ENCODE data around the gene KCNK10. TPM values are rescaled to one million over a fixed set of nuclear protein-coding genes. Genes with fewer than 3 reads are reported as not detected.

The KCNK10 gene
- total RNA-seq, 1 donor from 2014 or later: 0.24 TPM

DNA sequence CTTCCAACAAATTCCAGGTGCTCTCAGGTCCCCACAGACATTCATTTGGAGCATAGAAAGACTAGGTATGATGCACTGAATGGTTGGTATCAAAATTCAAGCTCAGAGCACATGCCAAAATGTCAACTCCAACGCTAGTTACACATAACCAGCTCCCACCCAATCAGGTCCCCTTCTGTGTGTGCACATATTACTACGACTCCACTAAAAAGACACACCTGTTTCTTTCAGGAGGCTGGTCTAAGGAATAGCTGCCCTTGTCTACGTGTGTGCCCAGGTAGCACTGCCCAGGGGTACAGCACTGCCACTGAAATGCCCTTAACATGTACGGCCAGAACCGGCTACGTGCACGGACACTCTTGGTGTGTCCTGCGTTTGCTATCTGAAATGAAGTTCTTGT, 138.1 kb downstream of the KCNK10 start:
- H3K27ac Mint-ChIP-seq: no peak overlapping the region
- H3K36me3 Mint-ChIP-seq (ENCODE audit: insufficient read depth): no peaks in the 10 kb centered on the region
- H3K9me3 Mint-ChIP-seq (ENCODE audit: low read depth): no peaks in the 10 kb centered on the region

DNA sequence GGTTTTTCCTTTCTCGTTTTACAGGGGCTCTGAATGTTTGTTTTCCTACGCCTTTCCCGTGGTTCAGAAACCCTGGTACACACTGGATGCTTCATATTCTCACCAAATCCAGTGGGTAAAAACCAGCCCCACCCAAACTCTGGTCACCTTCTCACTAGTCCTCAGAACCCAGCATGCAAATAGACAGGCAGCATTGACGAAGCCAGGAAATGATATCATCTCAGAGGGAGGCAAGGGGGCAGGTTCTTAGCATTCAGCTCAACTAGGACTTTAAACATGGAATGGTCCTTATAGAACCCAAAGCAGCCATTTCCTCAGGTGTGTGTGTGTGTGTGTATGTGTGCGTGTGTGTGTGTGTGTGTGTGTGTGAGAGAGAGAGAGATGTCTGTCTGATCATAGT, 142.0 kb downstream of the KCNK10 start:
- Mint-ChIP-seq H3K27ac (no peak overlapping the region), H3K36me3 (ENCODE audit: insufficient read depth) (no peaks in the 10 kb centered on the region), H3K4me3 (ENCODE audit: low read depth) (no peak overlapping the region), H3K27me3 (peaks cover 20% of the 10 kb centered on the region), H3K4me1 (ENCODE audit: low read depth) (peaks cover under 1% of the 10 kb centered on the region), H3K9me3 (ENCODE audit: low read depth) (no peaks in the 10 kb centered on the region)
- DNase-seq (ENCODE audit: low spot score, unreplicated experiment): no peak
- TF ChIP-seq, protein P1, sequence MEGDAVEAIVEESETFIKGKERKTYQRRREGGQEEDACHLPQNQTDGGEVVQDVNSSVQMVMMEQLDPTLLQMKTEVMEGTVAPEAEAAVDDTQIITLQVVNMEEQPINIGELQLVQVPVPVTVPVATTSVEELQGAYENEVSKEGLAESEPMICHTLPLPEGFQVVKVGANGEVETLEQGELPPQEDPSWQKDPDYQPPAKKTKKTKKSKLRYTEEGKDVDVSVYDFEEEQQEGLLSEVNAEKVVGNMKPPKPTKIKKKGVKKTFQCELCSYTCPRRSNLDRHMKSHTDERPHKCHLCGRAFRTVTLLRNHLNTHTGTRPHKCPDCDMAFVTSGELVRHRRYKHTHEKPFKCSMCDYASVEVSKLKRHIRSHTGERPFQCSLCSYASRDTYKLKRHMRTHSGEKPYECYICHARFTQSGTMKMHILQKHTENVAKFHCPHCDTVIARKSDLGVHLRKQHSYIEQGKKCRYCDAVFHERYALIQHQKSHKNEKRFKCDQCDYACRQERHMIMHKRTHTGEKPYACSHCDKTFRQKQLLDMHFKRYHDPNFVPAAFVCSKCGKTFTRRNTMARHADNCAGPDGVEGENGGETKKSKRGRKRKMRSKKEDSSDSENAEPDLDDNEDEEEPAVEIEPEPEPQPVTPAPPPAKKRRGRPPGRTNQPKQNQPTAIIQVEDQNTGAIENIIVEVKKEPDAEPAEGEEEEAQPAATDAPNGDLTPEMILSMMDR (IDR thresholded peaks at IDR 0.05; ENCODE audit: unreplicated experiment): no peak

More for the DNA sequence above, 138.1 kb downstream of the KCNK10 start:
- no peak for DNase-seq (ENCODE audit: low spot score, unreplicated experiment)
- H3K27me3 Mint-ChIP-seq: peaks cover 12% of the 10 kb centered on the region
- peaks cover 24% of the 10 kb centered on the region for H3K4me1 Mint-ChIP-seq (ENCODE audit: low read depth)
- H3K4me3 Mint-ChIP-seq (ENCODE audit: low read depth): no peak overlapping the region
- TF ChIP-seq, protein P1 (IDR thresholded peaks at IDR 0.05; ENCODE audit: unreplicated experiment): no peak

- H3K4me3 Mint-ChIP-seq (ENCODE audit: low read depth): no peak overlapping the region
- H3K27ac Mint-ChIP-seq: no peak overlapping the region
- peaks cover 14% of the 10 kb centered on the region for H3K27me3 Mint-ChIP-seq
- H3K4me1 Mint-ChIP-seq (ENCODE audit: low read depth): peaks cover 6% of the 10 kb centered on the region
- no peak for DNase-seq (ENCODE audit: low spot score, unreplicated experiment)
- TF ChIP-seq, protein P1 (IDR thresholded peaks at IDR 0.05; ENCODE audit: unreplicated experiment): no peak
- H3K9me3 Mint-ChIP-seq (ENCODE audit: low read depth): no peaks in the 10 kb centered on the region
- no peaks in the 10 kb centered on the region for H3K36me3 Mint-ChIP-seq (ENCODE audit: insufficient read depth)
Measured at GRCh38 chr14:88179716-88180115, 143.4 kb downstream of the KCNK10 start.

GRCh38 chr14:88170333-88170732, 152.7 kb downstream of the KCNK10 start:
- H3K36me3 Mint-ChIP-seq (ENCODE audit: insufficient read depth): peaks cover 1% of the 10 kb centered on the region
- DNase-seq (ENCODE audit: low spot score, unreplicated experiment): no peak
- peaks cover 4% of the 10 kb centered on the region for H3K27me3 Mint-ChIP-seq
- H3K4me1 Mint-ChIP-seq (ENCODE audit: low read depth): peaks cover 1% of the 10 kb centered on the region
- no peak overlapping the region for H3K27ac Mint-ChIP-seq
- TF ChIP-seq, protein P1 (IDR thresholded peaks at IDR 0.05; ENCODE audit: unreplicated experiment): no peak
- H3K4me3 Mint-ChIP-seq (ENCODE audit: low read depth): no peak overlapping the region
- peaks cover 38% of the 10 kb centered on the region for H3K9me3 Mint-ChIP-seq (ENCODE audit: low read depth)

- H3K27ac Mint-ChIP-seq: no peak overlapping the region
- H3K27me3 Mint-ChIP-seq: peaks cover 15% of the 10 kb centered on the region
- DNase-seq (ENCODE audit: low spot score, unreplicated experiment): no peak
- H3K36me3 Mint-ChIP-seq (ENCODE audit: insufficient read depth): peaks cover 1% of the 10 kb centered on the region
- H3K9me3 Mint-ChIP-seq (ENCODE audit: low read depth): peaks cover 34% of the 10 kb centered on the region
- TF ChIP-seq, protein P1 (IDR thresholded peaks at IDR 0.05; ENCODE audit: unreplicated experiment): peak; percentile 52
- H3K4me3 Mint-ChIP-seq (ENCODE audit: low read depth): no peak overlapping the region
- H3K4me1 Mint-ChIP-seq (ENCODE audit: low read depth): peaks cover 1% of the 10 kb centered on the region
Measured at GRCh38 chr14:88168498-88169165, 154.4 kb downstream of the KCNK10 start.

Measured in progenitor cell of endocrine pancreas (in vitro differentiated cells).